Measurements from ENCODE around the gene PHLDB2. TPM values are rescaled to one million over a fixed set of nuclear protein-coding genes. Genes with fewer than 3 reads are reported as not detected.

The PHLDB2 gene
- total and polyA plus RNA-seq, 3 donors from 2014 or later: 11.7 to 16.5 (median 12.3) TPM

DNA sequence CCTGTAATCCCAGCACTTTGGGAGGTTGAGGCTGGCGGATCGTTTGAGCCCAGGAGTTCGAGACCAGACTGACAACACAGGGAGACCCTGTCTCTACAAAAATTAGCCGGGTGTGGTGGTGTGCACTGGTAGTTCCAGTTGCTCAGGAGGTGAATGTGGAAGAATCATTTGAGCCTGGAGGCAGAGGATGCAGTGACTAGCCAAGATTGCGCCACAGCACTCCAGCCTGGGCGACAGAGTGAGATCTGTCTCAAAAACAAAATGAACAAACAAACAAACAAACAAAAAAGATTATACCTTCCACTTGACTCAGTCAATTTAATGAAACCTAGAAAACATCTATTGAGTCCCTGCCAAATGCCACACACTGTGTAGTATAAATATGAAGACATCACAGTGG, 30.5 kb upstream of the PHLDB2 start:
- Histone ChIP-seq H3K4me1 (no peaks in the 10 kb centered on the region), H3K27me3 (no peaks in the 10 kb centered on the region), H3K36me3 (ENCODE audit: low read depth, missing control alignments) (no peaks in the 10 kb centered on the region), H3K9me3 (no peaks in the 10 kb centered on the region), H3K4me3 (no peak overlapping the region), H3K27ac (no peak overlapping the region)
- TF ChIP-seq, protein P1, sequence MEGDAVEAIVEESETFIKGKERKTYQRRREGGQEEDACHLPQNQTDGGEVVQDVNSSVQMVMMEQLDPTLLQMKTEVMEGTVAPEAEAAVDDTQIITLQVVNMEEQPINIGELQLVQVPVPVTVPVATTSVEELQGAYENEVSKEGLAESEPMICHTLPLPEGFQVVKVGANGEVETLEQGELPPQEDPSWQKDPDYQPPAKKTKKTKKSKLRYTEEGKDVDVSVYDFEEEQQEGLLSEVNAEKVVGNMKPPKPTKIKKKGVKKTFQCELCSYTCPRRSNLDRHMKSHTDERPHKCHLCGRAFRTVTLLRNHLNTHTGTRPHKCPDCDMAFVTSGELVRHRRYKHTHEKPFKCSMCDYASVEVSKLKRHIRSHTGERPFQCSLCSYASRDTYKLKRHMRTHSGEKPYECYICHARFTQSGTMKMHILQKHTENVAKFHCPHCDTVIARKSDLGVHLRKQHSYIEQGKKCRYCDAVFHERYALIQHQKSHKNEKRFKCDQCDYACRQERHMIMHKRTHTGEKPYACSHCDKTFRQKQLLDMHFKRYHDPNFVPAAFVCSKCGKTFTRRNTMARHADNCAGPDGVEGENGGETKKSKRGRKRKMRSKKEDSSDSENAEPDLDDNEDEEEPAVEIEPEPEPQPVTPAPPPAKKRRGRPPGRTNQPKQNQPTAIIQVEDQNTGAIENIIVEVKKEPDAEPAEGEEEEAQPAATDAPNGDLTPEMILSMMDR (IDR thresholded peaks at IDR 0.05): no peak
- no peak for TF ChIP-seq POLR2A (IDR thresholded peaks at IDR 0.05)
- 93 to 99% methylated on average over 6 of the region's 6 CpGs for WGBS, 2 donors
- intact Hi-C loops (cut with DNase I; ENCODE audit: low total_unique reads): no loop called here
- no peak for DNase-seq

DNA sequence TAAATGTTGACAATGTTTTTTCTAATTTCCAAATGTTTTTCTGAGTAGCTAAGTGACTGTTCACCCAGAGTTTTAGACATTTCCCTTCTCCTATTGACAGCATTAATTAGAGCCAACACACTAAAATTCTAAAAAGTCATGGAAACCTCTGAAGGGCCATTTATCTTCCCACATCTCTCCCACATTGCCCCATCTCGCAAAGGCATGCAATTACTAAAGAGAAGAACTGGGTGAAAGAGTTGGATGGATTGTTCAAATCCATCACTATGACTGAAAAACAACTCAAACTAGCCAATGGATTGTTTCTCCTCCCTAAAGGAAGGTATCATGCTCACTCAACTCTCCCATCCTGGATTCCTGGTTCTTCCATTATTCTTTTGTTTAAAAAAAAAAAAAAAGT, 30.0 kb upstream of the PHLDB2 start:
- no peak for TF ChIP-seq POLR2A (IDR thresholded peaks at IDR 0.05)
- TF ChIP-seq, protein P1 (IDR thresholded peaks at IDR 0.05): no peak
- H3K27ac ChIP-seq: no peak overlapping the region
- no peak for DNase-seq
- H3K27me3 ChIP-seq: no peaks in the 10 kb centered on the region
- 60 to 79% methylated on average over 1 of the region's 1 CpG for WGBS, 2 donors
- H3K4me3 ChIP-seq: no peak overlapping the region
- H3K4me1 ChIP-seq: no peaks in the 10 kb centered on the region
- intact Hi-C loops (cut with DNase I; ENCODE audit: low total_unique reads): no loop called here
- no peaks in the 10 kb centered on the region for H3K9me3 ChIP-seq
- H3K36me3 ChIP-seq (ENCODE audit: low read depth, missing control alignments): no peaks in the 10 kb centered on the region

DNA sequence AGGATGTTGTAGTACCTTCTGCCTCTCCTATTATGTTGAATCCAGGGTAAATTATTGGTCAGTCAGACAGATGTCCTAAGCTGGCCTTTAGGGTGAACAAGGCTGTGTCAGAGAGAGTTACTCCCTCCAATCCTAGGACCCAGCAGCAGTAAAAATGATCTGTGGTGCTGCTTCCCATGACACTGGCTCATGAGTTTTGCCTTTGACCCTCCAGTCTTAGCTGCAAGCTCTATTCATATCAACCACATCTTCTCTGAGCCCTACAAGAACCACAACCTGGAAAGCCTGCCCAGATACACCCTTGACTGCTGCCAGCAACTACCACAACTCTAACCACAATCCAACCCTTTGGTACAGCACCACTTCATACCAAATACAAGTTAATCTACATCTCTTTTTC, 27.2 kb upstream of the PHLDB2 start:
- Histone ChIP-seq H3K4me3 (no peak overlapping the region), H3K27me3 (no peaks in the 10 kb centered on the region), H3K9me3 (no peaks in the 10 kb centered on the region), H3K36me3 (ENCODE audit: low read depth, missing control alignments) (no peaks in the 10 kb centered on the region), H3K27ac (no peak overlapping the region), H3K4me1 (no peaks in the 10 kb centered on the region)
- no peak for DNase-seq
- intact Hi-C loops (cut with DNase I; ENCODE audit: low total_unique reads): no loop called here
- TF ChIP-seq, protein P1 (IDR thresholded peaks at IDR 0.05): no peak
- TF ChIP-seq POLR2A (IDR thresholded peaks at IDR 0.05): no peak

DNA sequence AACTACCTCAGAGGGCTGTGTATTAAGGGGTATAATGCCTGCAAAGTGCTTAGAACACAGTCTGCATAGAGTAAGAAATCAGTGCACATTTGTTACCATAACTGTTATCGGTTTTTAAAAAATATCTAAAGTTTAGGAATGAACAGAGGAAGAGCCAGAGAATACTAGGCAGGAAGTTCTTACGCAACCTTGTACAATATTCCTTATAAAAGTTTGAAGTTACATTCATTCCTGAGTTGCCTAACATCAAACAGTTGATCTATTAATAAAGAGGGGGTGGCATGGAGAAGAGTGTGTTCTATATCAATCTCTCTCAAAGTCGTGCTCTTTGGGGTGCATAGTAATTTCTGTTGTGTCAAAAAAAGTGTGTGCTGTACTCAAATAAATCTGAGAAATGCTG, 22.0 kb upstream of the PHLDB2 start:
- no peak for TF ChIP-seq POLR2A (IDR thresholded peaks at IDR 0.05)
- TF ChIP-seq, protein P1 (IDR thresholded peaks at IDR 0.05): no peak
- 46 to 53% methylated on average over 3 of the region's 3 CpGs for WGBS, 2 donors
- no peak for DNase-seq
- H3K27ac ChIP-seq: no peak overlapping the region
- no peaks in the 10 kb centered on the region for H3K36me3 ChIP-seq (ENCODE audit: low read depth, missing control alignments)
- H3K27me3 ChIP-seq: no peaks in the 10 kb centered on the region
- H3K4me3 ChIP-seq: no peak overlapping the region
- H3K4me1 ChIP-seq: no peaks in the 10 kb centered on the region
- intact Hi-C loops (cut with DNase I; ENCODE audit: low total_unique reads): no loop called here
- no peaks in the 10 kb centered on the region for H3K9me3 ChIP-seq

DNA sequence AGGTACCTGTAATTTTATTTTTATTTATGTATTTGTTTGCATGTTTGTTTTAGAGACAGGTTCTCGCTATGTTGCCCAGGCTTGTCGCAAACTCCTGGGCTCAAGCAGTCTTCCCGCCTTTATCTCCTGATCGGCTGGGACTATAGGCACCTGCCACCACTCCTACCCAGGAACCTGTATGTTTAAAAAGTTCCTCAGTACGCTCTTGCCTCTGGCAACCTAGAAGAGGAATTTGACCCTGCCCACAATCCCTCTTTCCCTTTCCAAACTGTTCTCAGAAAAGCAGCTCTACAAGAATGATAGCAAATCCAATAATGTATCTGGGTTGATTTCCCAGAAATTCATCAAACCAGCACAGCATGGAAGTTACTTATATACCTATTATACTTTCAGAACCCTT, 20.9 kb upstream of the PHLDB2 start:
- Histone ChIP-seq H3K27me3 (no peaks in the 10 kb centered on the region), H3K36me3 (ENCODE audit: low read depth, missing control alignments) (no peaks in the 10 kb centered on the region), H3K9me3 (no peaks in the 10 kb centered on the region), H3K27ac (no peak overlapping the region), H3K4me3 (no peak overlapping the region), H3K4me1 (no peaks in the 10 kb centered on the region)
- TF ChIP-seq POLR2A (IDR thresholded peaks at IDR 0.05): no peak
- TF ChIP-seq, protein P1 (IDR thresholded peaks at IDR 0.05): no peak
- 85 to 87% methylated on average over 5 of the region's 5 CpGs for WGBS, 2 donors
- intact Hi-C loops (cut with DNase I; ENCODE audit: low total_unique reads): no loop called here
- DNase-seq: no peak
